ENCODE results near the gene GGT1. TPM values are rescaled to one million over a fixed set of nuclear protein-coding genes. Genes with fewer than 3 reads are reported as not detected.
A peak's percentile ranks its signal among the peaks of the same experiment; 100 is the strongest.

The GGT1 gene
- total and polyA plus RNA-seq, 2 donors from 2014 or later, result 153 to 169 TPM

GRCh38 chr22:24578355-24579257 is 24.4 kb upstream of the GGT1 start:
- peaks cover 4 to 10% (median 9%) of the 10 kb centered on the region in 3 donors for H3K4me1 ChIP-seq (ENCODE audit: control insufficient read depth in 2 of 3, insufficient read depth in 2 of 3, low read depth in 1 of 3, low read length in 3 of 3)
- no peak overlapping the region for H3K4me3 ChIP-seq (ENCODE audit: low read length in 3 of 3)
- no peak for DNase-seq
- FAIRE-seq, result no peak
- intact Hi-C loops (cut with DNase I), result no loop called here
- no peaks in the 10 kb centered on the region for H3K9me3 ChIP-seq (ENCODE audit: control insufficient read depth in 2 of 3, insufficient read depth in 1 of 3, low read length in 3 of 3)
- H3K27ac ChIP-seq (ENCODE audit: low read depth in 2 of 2, low read length in 2 of 2), result no peak overlapping the region
- H3K36me3 ChIP-seq (ENCODE audit: control insufficient read depth in 2 of 3, insufficient read depth in 3 of 3, low read length in 3 of 3), result peaks cover 0 to 11% (median 6%) of the 10 kb centered on the region in 3 donors
- no peak overlapping the region for H3K9ac ChIP-seq (ENCODE audit: low read length in 3 of 3)
- H3K27me3 ChIP-seq (ENCODE audit: control insufficient read depth, insufficient read depth, low read length), result no peaks in the 10 kb centered on the region
- no peak for TF ChIP-seq CTCF (IDR thresholded peaks at IDR 0.05; ENCODE audit: borderline replicate concordance, extremely low read depth, insufficient read depth)

- intact Hi-C loops (cut with DNase I), result no loop called here
- H3K27me3 ChIP-seq (ENCODE audit: control insufficient read depth, insufficient read depth, low read length), result no peaks in the 10 kb centered on the region
- H3K27ac ChIP-seq (ENCODE audit: low read depth in 2 of 2, low read length in 2 of 2), result no peak overlapping the region
These were observed 23.8 kb upstream of the GGT1 start for GRCh38 chr22:24579258-24579601.

GRCh38 chr22:24580276-24580675 is 22.7 kb upstream of the GGT1 start:
- TF ChIP-seq CTCF (IDR thresholded peaks at IDR 0.05; ENCODE audit: borderline replicate concordance, extremely low read depth, insufficient read depth), result no peak
- no peaks in the 10 kb centered on the region for H3K27me3 ChIP-seq (ENCODE audit: control insufficient read depth, insufficient read depth, low read length)
- DNase-seq (no peak), FAIRE-seq (no peak)
- no peak overlapping the region for H3K27ac ChIP-seq (ENCODE audit: low read depth in 2 of 2, low read length in 2 of 2)
- H3K4me1 ChIP-seq (ENCODE audit: control insufficient read depth in 2 of 3, insufficient read depth in 2 of 3, low read depth in 1 of 3, low read length in 3 of 3), result peaks cover 7 to 10% (median 10%) of the 10 kb centered on the region in 3 donors
- H3K4me3 ChIP-seq (ENCODE audit: low read length in 3 of 3), result no peak overlapping the region
- no peaks in the 10 kb centered on the region for H3K9me3 ChIP-seq (ENCODE audit: control insufficient read depth in 2 of 3, insufficient read depth in 1 of 3, low read length in 3 of 3)
- intact Hi-C loops (cut with DNase I), result no loop called here
- no peak overlapping the region for H3K9ac ChIP-seq (ENCODE audit: low read length in 3 of 3)
- no peaks in the 10 kb centered on the region for H3K36me3 ChIP-seq (ENCODE audit: control insufficient read depth in 2 of 3, insufficient read depth in 3 of 3, low read length in 3 of 3)

More at GRCh38 chr22:24579258-24579601, 23.8 kb upstream of the GGT1 start:
- Histone ChIP-seq H3K36me3 (ENCODE audit: control insufficient read depth in 2 of 3, insufficient read depth in 3 of 3, low read length in 3 of 3) (peaks cover 0 to 5% (median 3%) of the 10 kb centered on the region in 3 donors), H3K4me1 (ENCODE audit: control insufficient read depth in 2 of 3, insufficient read depth in 2 of 3, low read depth in 1 of 3, low read length in 3 of 3) (peaks cover 7 to 10% (median 10%) of the 10 kb centered on the region in 3 donors), H3K4me3 (ENCODE audit: low read length in 3 of 3) (no peak overlapping the region), H3K9ac (ENCODE audit: low read length in 3 of 3) (no peak overlapping the region), H3K9me3 (ENCODE audit: control insufficient read depth in 2 of 3, insufficient read depth in 1 of 3, low read length in 3 of 3) (no peaks in the 10 kb centered on the region)
- DNase-seq (peak in 2 of 5 donors; percentile 54 to 75), FAIRE-seq (no peak)
- TF ChIP-seq CTCF (IDR thresholded peaks at IDR 0.05; ENCODE audit: borderline replicate concordance, extremely low read depth, insufficient read depth), result no peak
